ENCODE measurements around the gene KANK2.

GRCh38 chr19:11152318-11153062, 44.9 kb downstream of the KANK2 start:
- TF ChIP-seq POLR2AphosphoS5 (IDR thresholded peaks at IDR 0.05; ENCODE audit: insufficient read depth in 1 of 2, low read depth in 1 of 2): peak; percentile 77 to 93
- TF ChIP-seq, protein P1, sequence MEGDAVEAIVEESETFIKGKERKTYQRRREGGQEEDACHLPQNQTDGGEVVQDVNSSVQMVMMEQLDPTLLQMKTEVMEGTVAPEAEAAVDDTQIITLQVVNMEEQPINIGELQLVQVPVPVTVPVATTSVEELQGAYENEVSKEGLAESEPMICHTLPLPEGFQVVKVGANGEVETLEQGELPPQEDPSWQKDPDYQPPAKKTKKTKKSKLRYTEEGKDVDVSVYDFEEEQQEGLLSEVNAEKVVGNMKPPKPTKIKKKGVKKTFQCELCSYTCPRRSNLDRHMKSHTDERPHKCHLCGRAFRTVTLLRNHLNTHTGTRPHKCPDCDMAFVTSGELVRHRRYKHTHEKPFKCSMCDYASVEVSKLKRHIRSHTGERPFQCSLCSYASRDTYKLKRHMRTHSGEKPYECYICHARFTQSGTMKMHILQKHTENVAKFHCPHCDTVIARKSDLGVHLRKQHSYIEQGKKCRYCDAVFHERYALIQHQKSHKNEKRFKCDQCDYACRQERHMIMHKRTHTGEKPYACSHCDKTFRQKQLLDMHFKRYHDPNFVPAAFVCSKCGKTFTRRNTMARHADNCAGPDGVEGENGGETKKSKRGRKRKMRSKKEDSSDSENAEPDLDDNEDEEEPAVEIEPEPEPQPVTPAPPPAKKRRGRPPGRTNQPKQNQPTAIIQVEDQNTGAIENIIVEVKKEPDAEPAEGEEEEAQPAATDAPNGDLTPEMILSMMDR (IDR thresholded peaks at IDR 0.05): no peak
- no peak for TF ChIP-seq POLR2A (IDR thresholded peaks at IDR 0.05)
